Measurements from ENCODE around the gene HIPK2. TPM values are rescaled to one million over a fixed set of nuclear protein-coding genes. Genes with fewer than 3 reads are reported as not detected.

HIPK2 gene
- total RNA-seq, 2 donors from 2014 or later, result 49.4 to 68.5 TPM

GRCh38 chr7:139647814-139648390 lies 129.9 kb downstream of the HIPK2 start:
- no peaks in the 10 kb centered on the region for H3K27me3 ChIP-seq (replicated peaks; ENCODE audit: insufficient read depth)
- no peaks in the 10 kb centered on the region for H3K36me3 ChIP-seq
- H3K27ac ChIP-seq, result no peak overlapping the region
- peaks cover 9 to 30% of the 10 kb centered on the region in 2 donors for H3K4me1 ChIP-seq (ENCODE audit: control insufficient read depth in 1 of 2, low read depth in 2 of 2)
- TF ChIP-seq CTCF (IDR thresholded peaks at IDR 0.05), result no peak
- ATAC-seq (ENCODE audit: insufficient number of reproducible peaks, low FRiP score, low read depth) (no peak), DNase-seq (ENCODE audit: low spot score) (no peak)
- H3K4me3 ChIP-seq, result no peak overlapping the region
- no peaks in the 10 kb centered on the region for H3K9me3 ChIP-seq

- ATAC-seq (ENCODE audit: insufficient number of reproducible peaks, low FRiP score, low read depth), result no peak
- peaks cover 9 to 30% of the 10 kb centered on the region in 2 donors for H3K4me1 ChIP-seq (ENCODE audit: control insufficient read depth in 1 of 2, low read depth in 2 of 2)
- no peak overlapping the region for H3K4me3 ChIP-seq
Measured at GRCh38 chr7:139647085-139647484, 130.7 kb downstream of the HIPK2 start.

GRCh38 chr7:139646566-139646965 lies 131.2 kb downstream of the HIPK2 start:
- no peak overlapping the region for H3K4me3 ChIP-seq
- peak overlapping the region; percentile 14 to 51 for H3K27ac ChIP-seq
- H3K9me3 ChIP-seq, result no peaks in the 10 kb centered on the region
- DNase-seq (ENCODE audit: low spot score) (no peak), ATAC-seq (ENCODE audit: insufficient number of reproducible peaks, low FRiP score, low read depth) (no peak)
- H3K36me3 ChIP-seq, result no peaks in the 10 kb centered on the region
- TF ChIP-seq CTCF (IDR thresholded peaks at IDR 0.05), result no peak
- H3K4me1 ChIP-seq (ENCODE audit: control insufficient read depth in 1 of 2, low read depth in 2 of 2), result peaks cover 9 to 30% of the 10 kb centered on the region in 2 donors
- no peaks in the 10 kb centered on the region for H3K27me3 ChIP-seq (replicated peaks; ENCODE audit: insufficient read depth)

More at GRCh38 chr7:139647085-139647484, 130.7 kb downstream of the HIPK2 start:
- Histone ChIP-seq H3K9me3 (no peaks in the 10 kb centered on the region), H3K36me3 (no peaks in the 10 kb centered on the region), H3K27me3 (replicated peaks; ENCODE audit: insufficient read depth) (no peaks in the 10 kb centered on the region), H3K27ac (no peak overlapping the region)
- no peak for DNase-seq (ENCODE audit: low spot score)
- TF ChIP-seq CTCF (IDR thresholded peaks at IDR 0.05), result no peak

DNA sequence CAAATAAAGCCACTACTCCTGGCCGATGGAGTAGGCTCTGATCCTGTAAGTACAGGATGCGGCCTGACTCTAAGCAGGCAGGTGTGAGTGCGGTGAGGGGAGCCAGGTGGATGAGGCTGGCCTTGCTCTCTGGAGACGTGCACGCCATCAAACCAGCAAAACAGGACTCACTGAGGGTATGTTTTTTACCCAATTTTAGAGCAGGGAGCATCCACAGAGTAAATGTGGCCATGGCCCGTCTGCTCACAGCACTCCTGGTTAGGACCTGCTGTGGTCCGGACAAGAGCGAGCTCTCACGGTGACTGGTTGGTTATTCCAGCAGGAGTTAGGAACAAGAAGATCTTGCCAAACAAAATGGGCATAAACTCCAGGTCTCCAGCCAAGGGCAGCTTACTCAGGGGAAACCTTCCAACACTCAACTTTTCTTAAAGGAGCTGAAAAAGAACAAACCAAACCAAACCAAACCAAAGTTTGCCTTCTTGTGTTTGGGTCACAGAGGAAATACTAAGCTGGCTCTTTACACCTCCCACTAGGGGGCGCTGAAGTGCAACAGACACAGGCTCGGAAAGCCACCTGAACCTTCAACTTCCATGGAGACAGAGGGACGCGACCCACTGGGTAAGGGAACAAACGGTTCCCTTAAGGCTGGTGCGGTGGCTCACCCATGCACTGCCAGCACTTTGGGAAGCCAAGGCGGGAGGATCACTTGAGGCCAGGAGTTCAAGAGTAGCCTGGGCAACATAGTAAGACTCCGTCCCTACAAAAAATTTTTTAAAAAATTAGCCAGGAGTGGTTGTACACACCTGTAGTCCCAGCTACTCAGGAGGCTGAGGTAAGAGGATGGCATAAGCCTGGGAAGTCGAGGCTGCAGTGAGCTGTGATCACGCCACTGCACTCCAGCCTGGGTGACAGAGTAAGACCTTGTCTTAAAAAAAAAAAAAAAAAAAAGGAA lies 131.9 kb downstream of the HIPK2 start:
- peak overlapping the region; percentile 14 to 51 for H3K27ac ChIP-seq
- no peaks in the 10 kb centered on the region for H3K27me3 ChIP-seq (replicated peaks; ENCODE audit: insufficient read depth)
- H3K4me3 ChIP-seq, result no peak overlapping the region
- H3K9me3 ChIP-seq, result no peaks in the 10 kb centered on the region
- peak; percentile 81 for ATAC-seq (ENCODE audit: insufficient number of reproducible peaks, low FRiP score, low read depth)
- H3K36me3 ChIP-seq, result no peaks in the 10 kb centered on the region
- DNase-seq (ENCODE audit: low spot score), result peak; percentile 69
- TF ChIP-seq CTCF (IDR thresholded peaks at IDR 0.05), result peak; percentile 92
- H3K4me1 ChIP-seq (ENCODE audit: control insufficient read depth in 1 of 2, low read depth in 2 of 2), result peaks cover 9 to 30% of the 10 kb centered on the region in 2 donors

GRCh38 chr7:139643951-139644585 lies 133.7 kb downstream of the HIPK2 start:
- no peak for TF ChIP-seq CTCF (IDR thresholded peaks at IDR 0.05)
- no peak for DNase-seq (ENCODE audit: low spot score)
- Histone ChIP-seq H3K36me3 (no peaks in the 10 kb centered on the region), H3K27ac (no peak overlapping the region), H3K4me1 (ENCODE audit: control insufficient read depth in 1 of 2, low read depth in 2 of 2) (peaks cover 9 to 30% of the 10 kb centered on the region in 2 donors), H3K9me3 (no peaks in the 10 kb centered on the region), H3K4me3 (no peak overlapping the region), H3K27me3 (replicated peaks; ENCODE audit: insufficient read depth) (no peaks in the 10 kb centered on the region)
- no peak for ATAC-seq (ENCODE audit: insufficient number of reproducible peaks, low FRiP score, low read depth)
